Activated T-helper 17 cell treated with anti-CD3 and anti-CD28 coated beads, Interleukin-2, amount 50 U/mL, for 72 hours (primary cell): ENCODE measurements around the gene NRAP. TPM values are rescaled to one million over a fixed set of nuclear protein-coding genes. Genes with fewer than 3 reads are reported as not detected.

ENCODE experiments used
- ATAC-seq: fragments of 150-1000 bp; cut with Tn5 transposase; replicated peaks from 2 replicates; pipeline ENCODE4 v1.10.0; 2021; ENCODE audit warnings: mild to moderate bottlenecking, moderate library complexity
- H3K27ac Mint-ChIP-seq: one replicate; pipeline ENCODE4 v1.8.0; 2022; ENCODE audit warnings: mixed read lengths
- H3K27me3 Mint-ChIP-seq: one replicate; pipeline ENCODE4 v1.8.0; 2022; ENCODE audit warnings: mixed read lengths
- H3K36me3 Mint-ChIP-seq: one replicate; pipeline ENCODE4 v1.8.0; 2022; ENCODE audit warnings: low read depth, mild to moderate bottlenecking, mixed read lengths
- H3K4me1 Mint-ChIP-seq: one replicate; pipeline ENCODE4 v1.8.0; 2022; ENCODE audit warnings: mixed read lengths
- H3K4me3 Mint-ChIP-seq: one replicate; pipeline ENCODE4 v1.8.0; 2022; ENCODE audit warnings: mild to moderate bottlenecking, mixed read lengths
- H3K9me3 Mint-ChIP-seq: one replicate; pipeline ENCODE4 v1.8.0; 2022; ENCODE audit warnings: mixed read lengths
- total RNA-seq, 2 donors: library from RNA; stranded (reverse); gene quantifications; one replicate each; pipeline ENCODE4 v1.2.3, GENCODE V29; 2022

NRAP gene
- total RNA-seq, 2 donors from 2014 or later: not detected

DNA sequence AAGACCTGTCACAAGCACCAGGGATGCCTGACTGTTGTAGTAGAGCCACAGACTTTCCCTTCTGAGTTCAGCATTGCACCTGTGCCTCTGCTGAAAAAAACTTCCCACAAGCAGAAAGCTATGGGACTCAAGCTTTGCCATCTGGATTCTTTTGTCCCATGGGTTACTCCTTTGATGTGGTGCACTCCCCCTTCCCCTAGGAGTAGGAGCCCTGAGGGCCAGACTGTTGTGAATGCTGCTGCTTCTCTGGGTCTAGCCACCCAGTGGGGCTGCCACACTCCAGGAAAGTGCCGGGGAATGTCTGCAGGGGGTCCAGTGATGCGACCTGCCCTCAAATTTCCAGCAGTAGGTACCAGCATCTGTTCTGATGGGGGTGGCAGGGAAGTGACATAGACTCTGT is 27.5 kb upstream of the NRAP start:
- H3K27ac Mint-ChIP-seq: no peak overlapping the region
- no peaks in the 10 kb centered on the region for H3K27me3 Mint-ChIP-seq
- no peak for ATAC-seq
- peaks cover 11% of the 10 kb centered on the region for H3K4me1 Mint-ChIP-seq
- H3K9me3 Mint-ChIP-seq: peaks cover 9% of the 10 kb centered on the region
- peaks cover 24% of the 10 kb centered on the region for H3K36me3 Mint-ChIP-seq
- no peak overlapping the region for H3K4me3 Mint-ChIP-seq

DNA sequence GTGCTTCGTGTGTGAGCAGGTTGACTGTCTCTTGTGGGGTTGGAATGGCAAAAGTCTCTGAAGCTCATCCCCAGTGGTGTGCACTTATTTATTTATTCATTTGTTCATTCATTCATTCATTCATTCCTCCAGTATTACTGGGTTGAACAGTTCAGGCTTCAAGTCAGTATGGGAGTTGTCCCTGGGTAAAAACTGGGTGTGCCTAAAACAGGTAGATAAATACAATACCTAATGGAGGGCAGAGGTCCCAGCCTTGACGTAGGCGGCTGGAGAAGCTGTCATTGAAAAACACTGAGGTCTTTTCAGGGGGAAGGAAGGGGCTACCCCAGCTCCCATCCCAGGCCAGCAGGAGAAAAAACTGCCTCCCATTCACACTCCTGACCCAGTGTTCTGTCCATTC is 26.9 kb upstream of the NRAP start:
- Mint-ChIP-seq H3K27ac (no peak overlapping the region), H3K9me3 (peaks cover 9% of the 10 kb centered on the region), H3K27me3 (no peaks in the 10 kb centered on the region), H3K4me1 (peaks cover 11% of the 10 kb centered on the region), H3K36me3 (peaks cover 24% of the 10 kb centered on the region), H3K4me3 (no peak overlapping the region)
- ATAC-seq: no peak

- ATAC-seq: no peak
- peaks cover 9% of the 10 kb centered on the region for H3K9me3 Mint-ChIP-seq
- peak overlapping the region; percentile 3 for H3K27ac Mint-ChIP-seq
- peak overlapping the region; percentile 38 for H3K4me3 Mint-ChIP-seq
- H3K27me3 Mint-ChIP-seq: no peaks in the 10 kb centered on the region
- H3K36me3 Mint-ChIP-seq: peaks cover 26% of the 10 kb centered on the region
- H3K4me1 Mint-ChIP-seq: peaks cover 11% of the 10 kb centered on the region
Measured at GRCh38 chr10:113689574-113689973, 25.7 kb upstream of the NRAP start.

- peaks cover 32% of the 10 kb centered on the region for H3K36me3 Mint-ChIP-seq
- H3K9me3 Mint-ChIP-seq: peaks cover 9% of the 10 kb centered on the region
- H3K27ac Mint-ChIP-seq: peak overlapping the region; percentile 3
- no peak for ATAC-seq
- H3K4me3 Mint-ChIP-seq: peak overlapping the region; percentile 38
- peaks cover 11% of the 10 kb centered on the region for H3K4me1 Mint-ChIP-seq
- no peaks in the 10 kb centered on the region for H3K27me3 Mint-ChIP-seq
Measured at GRCh38 chr10:113689057-113689456, 25.2 kb upstream of the NRAP start.

DNA sequence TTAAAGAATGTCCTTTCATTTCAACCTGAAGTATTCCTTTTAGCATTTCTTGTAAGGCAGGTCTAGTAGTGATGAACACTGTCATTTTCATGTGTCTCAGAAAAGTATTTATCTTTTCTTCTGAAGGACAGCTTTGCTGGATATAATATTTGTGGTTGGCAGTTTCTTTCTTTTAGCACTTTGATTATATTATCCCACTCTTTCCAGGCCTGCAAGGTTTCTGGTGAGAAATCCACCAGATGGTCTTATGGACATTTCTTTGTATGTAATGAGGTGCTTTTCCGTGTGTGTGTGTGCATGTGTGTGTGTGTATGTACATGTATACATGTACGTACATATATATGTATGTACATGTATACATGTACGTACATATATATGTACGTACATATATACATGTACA is 23.2 kb upstream of the NRAP start:
- H3K27me3 Mint-ChIP-seq: no peaks in the 10 kb centered on the region
- no peak overlapping the region for H3K4me3 Mint-ChIP-seq
- peaks cover 19% of the 10 kb centered on the region for H3K36me3 Mint-ChIP-seq
- peaks cover 4% of the 10 kb centered on the region for H3K9me3 Mint-ChIP-seq
- no peak overlapping the region for H3K27ac Mint-ChIP-seq
- ATAC-seq: no peak
- H3K4me1 Mint-ChIP-seq: peaks cover 23% of the 10 kb centered on the region

- Mint-ChIP-seq H3K27ac (no peak overlapping the region), H3K27me3 (no peaks in the 10 kb centered on the region), H3K36me3 (peaks cover 12% of the 10 kb centered on the region), H3K9me3 (peaks cover 4% of the 10 kb centered on the region), H3K4me1 (peaks cover 31% of the 10 kb centered on the region), H3K4me3 (no peak overlapping the region)
- ATAC-seq: no peak
Measured at GRCh38 chr10:113686028-113686427, 22.2 kb upstream of the NRAP start.

GRCh38 chr10:113683300-113683699 is 19.5 kb upstream of the NRAP start:
- peaks cover 38% of the 10 kb centered on the region for H3K4me1 Mint-ChIP-seq
- H3K4me3 Mint-ChIP-seq: no peak overlapping the region
- no peak overlapping the region for H3K27ac Mint-ChIP-seq
- H3K9me3 Mint-ChIP-seq: peaks cover 3% of the 10 kb centered on the region
- H3K36me3 Mint-ChIP-seq: peaks cover 12% of the 10 kb centered on the region
- no peaks in the 10 kb centered on the region for H3K27me3 Mint-ChIP-seq
- ATAC-seq: no peak

DNA sequence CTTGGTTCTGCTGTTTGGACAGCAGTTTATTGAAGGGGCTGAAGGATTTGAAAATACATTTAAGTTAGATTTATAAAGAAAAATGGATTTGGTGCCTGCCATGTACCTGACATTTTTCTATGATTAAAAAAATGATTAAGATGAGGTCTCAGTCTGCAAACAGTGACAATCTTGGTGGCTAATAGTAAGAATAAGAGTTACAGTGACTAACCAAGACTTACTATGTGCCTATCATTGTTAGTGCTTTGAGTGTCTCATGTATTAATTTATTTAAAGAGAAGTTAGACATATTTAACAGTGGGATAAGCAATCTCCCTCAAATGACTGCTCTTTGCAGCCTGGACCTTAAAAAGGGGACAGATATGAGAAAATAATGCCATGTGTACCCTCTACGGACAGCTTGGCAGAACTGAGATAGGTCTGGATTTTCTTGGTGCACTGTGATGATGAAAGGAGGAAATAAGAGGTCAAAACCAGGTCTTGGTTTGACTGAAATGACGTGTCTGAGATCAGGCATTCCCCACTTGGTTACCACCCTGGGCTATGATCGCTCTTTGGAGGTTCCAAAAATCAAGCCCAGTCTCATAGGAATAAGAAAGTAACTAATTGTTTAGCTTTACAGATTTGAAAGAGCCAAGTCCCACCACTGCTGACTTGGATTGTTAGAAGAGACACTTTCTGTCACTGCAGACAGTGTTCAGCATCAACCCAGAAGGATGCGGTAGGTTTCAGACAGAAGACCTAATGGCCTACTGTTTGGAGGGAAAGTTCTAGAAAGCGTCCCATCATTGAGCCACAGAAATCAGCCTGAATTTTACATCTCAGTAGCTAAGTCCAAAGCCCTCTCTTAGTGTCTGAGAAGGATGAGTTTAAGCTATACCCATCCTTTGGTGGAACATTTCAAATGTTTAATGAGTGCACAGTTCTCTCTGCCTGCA is 18.0 kb upstream of the NRAP start:
- Mint-ChIP-seq H3K27ac (peak overlapping the region; percentile 76), H3K27me3 (no peaks in the 10 kb centered on the region), H3K4me1 (peaks cover 40% of the 10 kb centered on the region), H3K4me3 (peak overlapping the region; percentile 85), H3K36me3 (peaks cover 12% of the 10 kb centered on the region), H3K9me3 (no peaks in the 10 kb centered on the region)
- peak; percentile 69 for ATAC-seq

- H3K36me3 Mint-ChIP-seq: peaks cover 12% of the 10 kb centered on the region
- ATAC-seq: peak; percentile 34
- peak overlapping the region; percentile 85 for H3K4me3 Mint-ChIP-seq
- no peaks in the 10 kb centered on the region for H3K9me3 Mint-ChIP-seq
- H3K27me3 Mint-ChIP-seq: no peaks in the 10 kb centered on the region
- H3K27ac Mint-ChIP-seq: peak overlapping the region; percentile 76
- peaks cover 40% of the 10 kb centered on the region for H3K4me1 Mint-ChIP-seq
Measured at GRCh38 chr10:113680190-113681111, 16.6 kb upstream of the NRAP start.

GRCh38 chr10:113679463-113680189 is 15.8 kb upstream of the NRAP start, which contains the start of gene CASP7:
Gene CASP7 (plus strand): TSS chr10:113679912. CDS start chr10:113697494, 17,582 bp downstream.
- Mint-ChIP-seq H3K4me3 (peak within 1 kb of the TSS; percentile 85), H3K4me1 (peaks cover 40% of the 10 kb centered on the region), H3K9me3 (no peaks in the 10 kb centered on the region), H3K27me3 (no peaks in the 10 kb centered on the region), H3K36me3 (peaks cover 6% of the 10 kb centered on the region), H3K27ac (peak within 1 kb of the TSS; percentile 76)
- peak; percentile 70 for ATAC-seq

DNA sequence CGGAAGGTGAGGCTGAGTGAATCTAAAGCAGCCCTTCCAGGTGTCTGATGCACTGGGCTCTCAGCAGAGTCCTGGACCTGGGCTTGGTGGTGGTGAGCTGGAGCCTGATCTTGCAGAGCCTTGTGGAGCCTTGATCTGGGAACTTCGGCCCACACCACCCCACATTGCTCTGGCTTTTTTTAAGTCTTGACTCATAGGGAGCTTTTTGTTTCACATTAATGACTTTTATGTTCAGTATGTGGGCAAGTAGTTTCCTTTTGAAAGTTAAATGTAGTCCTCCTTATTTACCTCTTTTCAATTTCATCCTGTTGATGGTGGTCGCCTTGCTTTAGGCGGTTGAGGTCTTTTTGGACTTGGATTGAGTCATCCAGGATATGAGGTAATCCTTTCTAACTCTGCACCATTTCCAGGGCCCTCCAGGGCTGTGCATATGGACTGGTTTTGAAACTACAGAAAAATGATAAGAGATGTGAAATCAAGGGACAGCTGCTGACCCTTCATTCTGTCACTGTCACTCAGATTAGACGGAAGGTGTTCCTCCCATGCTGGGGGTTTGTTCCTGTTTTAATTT is 2.9 kb upstream of the NRAP start:
- ATAC-seq: peak; percentile 91
- Mint-ChIP-seq H3K27ac (no peak overlapping the region), H3K9me3 (no peaks in the 10 kb centered on the region), H3K4me1 (peaks cover 6% of the 10 kb centered on the region), H3K36me3 (no peaks in the 10 kb centered on the region), H3K27me3 (peaks cover 17% of the 10 kb centered on the region), H3K4me3 (no peak overlapping the region)

DNA sequence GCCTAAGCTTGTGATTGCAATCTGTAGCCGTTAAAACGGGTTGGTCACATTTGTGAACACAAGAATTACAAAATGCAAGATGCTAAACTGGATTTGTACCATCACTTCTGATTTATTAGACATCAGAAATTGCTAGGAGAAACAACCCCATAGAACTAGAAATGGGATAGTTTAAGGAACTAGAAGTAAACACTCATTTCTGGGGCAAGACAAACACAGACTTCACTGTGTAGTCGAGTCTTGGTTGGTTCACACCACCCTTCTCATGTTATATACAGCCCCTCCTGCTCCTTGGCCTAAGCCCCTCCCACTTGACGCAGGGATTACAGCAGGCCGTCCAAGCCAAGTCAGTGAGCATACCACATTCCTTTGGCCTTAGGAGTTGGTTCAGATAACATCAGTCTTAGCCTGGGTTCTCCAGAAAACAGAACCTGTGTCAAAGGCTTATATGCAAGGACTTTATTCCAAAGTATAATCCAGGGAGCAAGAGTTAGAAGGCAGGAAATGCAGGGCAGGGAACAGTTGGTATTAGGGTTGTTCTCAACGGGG is 2.0 kb upstream of the NRAP start:
- Mint-ChIP-seq H3K4me3 (no peak overlapping the region), H3K4me1 (peaks cover 6% of the 10 kb centered on the region), H3K36me3 (no peaks in the 10 kb centered on the region), H3K27me3 (peaks cover 15% of the 10 kb centered on the region), H3K9me3 (no peaks in the 10 kb centered on the region), H3K27ac (no peak overlapping the region)
- no peak for ATAC-seq

- Mint-ChIP-seq H3K4me1 (peaks cover 6% of the 10 kb centered on the region), H3K27me3 (peaks cover 15% of the 10 kb centered on the region), H3K4me3 (no peak overlapping the region), H3K36me3 (no peaks in the 10 kb centered on the region), H3K27ac (no peak overlapping the region), H3K9me3 (no peaks in the 10 kb centered on the region)
- no peak for ATAC-seq
Measured at GRCh38 chr10:113665352-113665751, 1.5 kb upstream of the NRAP start.
